Measurements from ENCODE around the gene RNF26. TPM values are rescaled to one million over a fixed set of nuclear protein-coding genes. Genes with fewer than 3 reads are reported as not detected.
A peak's percentile ranks its signal among the peaks of the same experiment; 100 is the strongest.

Gene RNF26
- polyA plus RNA-seq, 1 experiment = 27.1 TPM

- no peak for DNase-seq (ENCODE audit: low read depth, low spot score)
- H3K27ac ChIP-seq (ENCODE audit: low read depth, low read length) = no peak overlapping the region
- H3K4me3 ChIP-seq (ENCODE audit: low read depth, low read length) = no peak overlapping the region
- no peaks in the 10 kb centered on the region for H3K27me3 ChIP-seq (ENCODE audit: control insufficient read depth, insufficient read depth, low read length)
- ChIA-PET POLR2A (interaction anchor here (0.5 kb wide), 1 partner anchor 85 kb away, joined by 5 read pairs; no protein-coding TSS in a partner anchor), CTCF (interaction anchor here (0.6 to 7.3 kb wide), 8 partner anchors 9 to 205 kb away, joined by 3 to 57 read pairs (median 4); partner anchors contain the start of gene CBL)
- no peaks in the 10 kb centered on the region for H3K9me3 ChIP-seq (ENCODE audit: control insufficient read depth, insufficient read depth, low read length)
- 0 out of 2 replicates have a peak, but pooled peaks have one; percentile 13 for TF ChIP-seq CTCF (IDR thresholded peaks at IDR 0.05; ENCODE audit: low read depth, low read length)
These were observed 27.1 kb upstream of the RNF26 start for GRCh38 chr11:119307219-119307618.

- CTCF ChIA-PET = interaction anchor here (0.6 to 7.3 kb wide), 9 partner anchors 8 to 205 kb away, joined by 3 to 57 read pairs (median 4); partner anchors contain the start of gene CBL
- no peaks in the 10 kb centered on the region for H3K9me3 ChIP-seq (ENCODE audit: control insufficient read depth, insufficient read depth, low read length)
- DNase-seq (ENCODE audit: low read depth, low spot score) = no peak
- no peak overlapping the region for H3K4me3 ChIP-seq (ENCODE audit: low read depth, low read length)
- H3K27ac ChIP-seq (ENCODE audit: low read depth, low read length) = no peak overlapping the region
- TF ChIP-seq CTCF (IDR thresholded peaks at IDR 0.05; ENCODE audit: low read depth, low read length) = no peak
- no peaks in the 10 kb centered on the region for H3K27me3 ChIP-seq (ENCODE audit: control insufficient read depth, insufficient read depth, low read length)
- POLR2A ChIA-PET = interaction anchor here (0.5 to 0.8 kb wide), 2 partner anchors 9 to 86 kb away, joined by 3 to 5 read pairs; partner anchors contain the start of gene MCAM
These were observed 26.4 kb upstream of the RNF26 start for GRCh38 chr11:119307974-119308373.

GRCh38 chr11:119309411-119309810 is 24.9 kb upstream of the RNF26 start:
- ChIA-PET CTCF (interaction anchor here (0.6 to 7.3 kb wide), 5 partner anchors 13 to 32 kb away, joined by 3 to 57 read pairs (median 4); no protein-coding TSS in a partner anchor), POLR2A (interaction anchor here (0.6 to 0.8 kb wide), 3 partner anchors 17 to 400 kb away, joined by 3 read pairs; partner anchors contain the start of gene NLRX1)
- no peak for DNase-seq (ENCODE audit: low read depth, low spot score)
- Histone ChIP-seq H3K9me3 (ENCODE audit: control insufficient read depth, insufficient read depth, low read length) (no peaks in the 10 kb centered on the region), H3K4me3 (ENCODE audit: low read depth, low read length) (no peak overlapping the region), H3K27me3 (ENCODE audit: control insufficient read depth, insufficient read depth, low read length) (no peaks in the 10 kb centered on the region), H3K27ac (ENCODE audit: low read depth, low read length) (no peak overlapping the region)
- no peak for TF ChIP-seq CTCF (IDR thresholded peaks at IDR 0.05; ENCODE audit: low read depth, low read length)

- no peak for DNase-seq (ENCODE audit: low read depth, low spot score)
- Histone ChIP-seq H3K27me3 (ENCODE audit: control insufficient read depth, insufficient read depth, low read length) (no peaks in the 10 kb centered on the region), H3K4me3 (ENCODE audit: low read depth, low read length) (no peak overlapping the region), H3K9me3 (ENCODE audit: control insufficient read depth, insufficient read depth, low read length) (no peaks in the 10 kb centered on the region), H3K27ac (ENCODE audit: low read depth, low read length) (no peak overlapping the region)
- POLR2A ChIA-PET = interaction anchor here (0.6 kb wide), 2 partner anchors 18 to 186 kb away, joined by 3 to 6 read pairs; no protein-coding TSS in a partner anchor
- CTCF ChIA-PET = interaction anchor here (0.5 to 1.6 kb wide), 4 partner anchors 13 to 160 kb away, joined by 3 to 4 read pairs (median 4); no protein-coding TSS in a partner anchor
- no peak for TF ChIP-seq CTCF (IDR thresholded peaks at IDR 0.05; ENCODE audit: low read depth, low read length)
These were observed 24.2 kb upstream of the RNF26 start for GRCh38 chr11:119309953-119310681.

- ChIA-PET POLR2A (interaction anchor here (0.6 kb wide), 1 partner anchor 186 kb away, joined by 6 read pairs; no protein-coding TSS in a partner anchor), CTCF (interaction anchor here (1.1 kb wide), 1 partner anchor 13 kb away, joined by 3 read pairs; no protein-coding TSS in a partner anchor)
- no peak for TF ChIP-seq CTCF (IDR thresholded peaks at IDR 0.05; ENCODE audit: low read depth, low read length)
- no peak for DNase-seq (ENCODE audit: low read depth, low spot score)
- Histone ChIP-seq H3K27me3 (ENCODE audit: control insufficient read depth, insufficient read depth, low read length) (no peaks in the 10 kb centered on the region), H3K4me3 (ENCODE audit: low read depth, low read length) (no peak overlapping the region), H3K9me3 (ENCODE audit: control insufficient read depth, insufficient read depth, low read length) (no peaks in the 10 kb centered on the region), H3K27ac (ENCODE audit: low read depth, low read length) (no peak overlapping the region)
These were observed 23.7 kb upstream of the RNF26 start for GRCh38 chr11:119310682-119311052.

All from AG04450 (cell line).